ENCODE measurements around the gene MYH6. TPM values are rescaled to one million over a fixed set of nuclear protein-coding genes. Genes with fewer than 3 reads are reported as not detected.

MYH6 gene
- polyA plus RNA-seq, 3 donors = not detected

DNA sequence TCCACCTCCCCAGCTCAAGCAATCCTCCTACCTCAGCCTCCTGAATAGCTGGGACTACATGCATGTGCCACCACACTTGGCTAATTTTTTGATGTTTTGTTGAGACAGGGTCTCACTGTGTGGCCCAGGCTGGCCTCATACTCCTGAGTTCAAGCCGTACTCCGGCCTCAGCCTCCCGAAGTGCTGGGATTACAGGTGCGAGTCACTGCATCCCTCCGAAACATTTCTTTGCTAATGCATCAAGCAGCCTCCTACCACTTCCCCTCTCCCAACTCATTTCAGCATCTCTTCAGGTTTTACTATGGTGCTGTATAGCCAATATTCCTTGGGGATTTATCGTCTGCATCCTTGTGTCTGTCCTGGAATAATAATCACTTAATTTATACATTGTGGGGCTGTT, 53.1 kb downstream of the MYH6 start:
- Histone ChIP-seq H3K36me3 (replicated peaks in 1 of 2; ENCODE audit: control insufficient read depth in 1 of 2, insufficient read depth in 2 of 2, low read length in 2 of 2) (no peaks in the 10 kb centered on the region), H3K9me3 (replicated peaks in 1 of 2; ENCODE audit: control insufficient read depth in 1 of 2, insufficient read depth in 1 of 2, low read length in 2 of 2) (peaks cover 0 to 30% of the 10 kb centered on the region in 2 donors), H3K4me1 (ENCODE audit: control insufficient read depth in 1 of 2, insufficient read depth in 2 of 2, low read length in 2 of 2) (peaks cover 4 to 12% of the 10 kb centered on the region in 2 donors), H3K4me3 (replicated peaks in 1 of 3; ENCODE audit: low read depth in 2 of 3, low read length in 3 of 3) (no peak overlapping the region), H3K27ac (ENCODE audit: low read depth in 1 of 2, low read length in 2 of 2) (no peak overlapping the region), H2AFZ (ENCODE audit: insufficient read depth, low read depth, low read length, poor library complexity, severe bottlenecking) (no peak overlapping the region), H3K9ac (ENCODE audit: insufficient read depth, low read length, poor library complexity, severe bottlenecking) (no peak overlapping the region), H3K27me3 (ENCODE audit: control insufficient read depth in 2 of 2, insufficient read depth in 2 of 2, low read length in 2 of 2) (peaks cover 42 to 57% of the 10 kb centered on the region in 2 donors), H3K79me2 (ENCODE audit: insufficient read depth, low read length) (no peaks in the 10 kb centered on the region), H4K20me1 (ENCODE audit: insufficient read depth, low read length) (no peaks in the 10 kb centered on the region), H3K4me2 (replicated peaks; ENCODE audit: extremely low read depth, low read length, poor library complexity, severe bottlenecking) (no peak overlapping the region)
- WGBS (ENCODE audit: insufficient coverage) = 100% methylated on average over 2 of the region's 6 CpGs
- intact Hi-C loops (cut with micrococcal nuclease) = no loop called here
- Mint-ChIP-seq H3K9me3 (peaks cover 2 to 16% (median 6%) of the 10 kb centered on the region in 7 donors), H3K4me3 (no peak overlapping the region), H3K4me1 (peaks cover 9% of the 10 kb centered on the region), H3K27ac (peak overlapping the region in 1 of 7 donors; percentile 20), H3K36me3 (peaks cover 0 to 9% of the 10 kb centered on the region in 2 donors), H3K27me3 (ENCODE audit: low read depth in 3 of 3) (peaks cover 50 to 57% (median 53%) of the 10 kb centered on the region in 3 donors)
- TF ChIP-seq, protein P1, sequence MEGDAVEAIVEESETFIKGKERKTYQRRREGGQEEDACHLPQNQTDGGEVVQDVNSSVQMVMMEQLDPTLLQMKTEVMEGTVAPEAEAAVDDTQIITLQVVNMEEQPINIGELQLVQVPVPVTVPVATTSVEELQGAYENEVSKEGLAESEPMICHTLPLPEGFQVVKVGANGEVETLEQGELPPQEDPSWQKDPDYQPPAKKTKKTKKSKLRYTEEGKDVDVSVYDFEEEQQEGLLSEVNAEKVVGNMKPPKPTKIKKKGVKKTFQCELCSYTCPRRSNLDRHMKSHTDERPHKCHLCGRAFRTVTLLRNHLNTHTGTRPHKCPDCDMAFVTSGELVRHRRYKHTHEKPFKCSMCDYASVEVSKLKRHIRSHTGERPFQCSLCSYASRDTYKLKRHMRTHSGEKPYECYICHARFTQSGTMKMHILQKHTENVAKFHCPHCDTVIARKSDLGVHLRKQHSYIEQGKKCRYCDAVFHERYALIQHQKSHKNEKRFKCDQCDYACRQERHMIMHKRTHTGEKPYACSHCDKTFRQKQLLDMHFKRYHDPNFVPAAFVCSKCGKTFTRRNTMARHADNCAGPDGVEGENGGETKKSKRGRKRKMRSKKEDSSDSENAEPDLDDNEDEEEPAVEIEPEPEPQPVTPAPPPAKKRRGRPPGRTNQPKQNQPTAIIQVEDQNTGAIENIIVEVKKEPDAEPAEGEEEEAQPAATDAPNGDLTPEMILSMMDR (IDR thresholded peaks at IDR 0.05) = no peak
- DNase-seq = no peak

GRCh38 chr14:23353433-23353780, 54.7 kb downstream of the MYH6 start:
- WGBS (ENCODE audit: insufficient coverage) = 80% methylated on average over 2 of the region's 5 CpGs
- Mint-ChIP-seq H3K27me3 (ENCODE audit: low read depth in 3 of 3) (peaks cover 51 to 64% (median 53%) of the 10 kb centered on the region in 3 donors), H3K27ac (no peak overlapping the region)

More at GRCh38 chr14:23353433-23353780, 54.7 kb downstream of the MYH6 start:
- no peak overlapping the region for H3K9ac ChIP-seq (ENCODE audit: insufficient read depth, low read length, poor library complexity, severe bottlenecking)
- peaks cover 4 to 12% of the 10 kb centered on the region in 2 donors for H3K4me1 ChIP-seq (ENCODE audit: control insufficient read depth in 1 of 2, insufficient read depth in 2 of 2, low read length in 2 of 2)
- no peak overlapping the region for H3K4me2 ChIP-seq (replicated peaks; ENCODE audit: extremely low read depth, low read length, poor library complexity, severe bottlenecking)
- no peak overlapping the region for H3K4me3 ChIP-seq (replicated peaks in 1 of 3; ENCODE audit: low read depth in 2 of 3, low read length in 3 of 3)
- no peak overlapping the region for H2AFZ ChIP-seq (ENCODE audit: insufficient read depth, low read depth, low read length, poor library complexity, severe bottlenecking)
- H3K27ac ChIP-seq (ENCODE audit: low read depth in 1 of 2, low read length in 2 of 2) = no peak overlapping the region
- no peaks in the 10 kb centered on the region for H3K79me2 ChIP-seq (ENCODE audit: insufficient read depth, low read length)
- H4K20me1 ChIP-seq (ENCODE audit: insufficient read depth, low read length) = no peaks in the 10 kb centered on the region
- no peak for DNase-seq
- H3K9me3 ChIP-seq (replicated peaks in 1 of 2; ENCODE audit: control insufficient read depth in 1 of 2, insufficient read depth in 1 of 2, low read length in 2 of 2) = peaks cover 0 to 30% of the 10 kb centered on the region in 2 donors
- peaks cover 2 to 16% (median 6%) of the 10 kb centered on the region in 7 donors for H3K9me3 Mint-ChIP-seq
- TF ChIP-seq, protein P1 (IDR thresholded peaks at IDR 0.05) = no peak
- peaks cover 9% of the 10 kb centered on the region for H3K4me1 Mint-ChIP-seq
- peak overlapping the region in 1 of 2 donors; percentile 54 for H3K4me3 Mint-ChIP-seq
- no peaks in the 10 kb centered on the region for H3K36me3 ChIP-seq (replicated peaks in 1 of 2; ENCODE audit: control insufficient read depth in 1 of 2, insufficient read depth in 2 of 2, low read length in 2 of 2)
- intact Hi-C loops (cut with micrococcal nuclease) = no loop called here
- peaks cover 0 to 9% of the 10 kb centered on the region in 2 donors for H3K36me3 Mint-ChIP-seq
- H3K27me3 ChIP-seq (ENCODE audit: control insufficient read depth in 2 of 2, insufficient read depth in 2 of 2, low read length in 2 of 2) = peaks cover 42 to 57% of the 10 kb centered on the region in 2 donors
